GOT3 (cell line): ENCODE data around the gene GNPNAT1.
A peak's percentile ranks its signal among the peaks of the same experiment; 100 is the strongest.

Source experiments
- DNase-seq: peaks from one replicate; lab custom pipeline; 2025; ENCODE audit warnings: mixed read lengths; lab: John Stamatoyannopoulos, UW

Gene GNPNAT1

GRCh38 chr14:52791223-52792096 is at the start of gene GNPNAT1:
Gene GNPNAT1 (minus strand): TSS chr14:52791607. CDS start chr14:52784650, 6,957 bp downstream.
- DNase-seq = peak; percentile 60

GRCh38 chr14:52840877-52841276 is 49.5 kb upstream of the GNPNAT1 start:
- no peak for DNase-seq

- no peak for DNase-seq
These were observed 46.0 kb upstream of the GNPNAT1 start for GRCh38 chr14:52837451-52837850.

GRCh38 chr14:52836063-52836462 is 44.7 kb upstream of the GNPNAT1 start:
- no peak for DNase-seq

- DNase-seq = no peak
These were observed 43.9 kb upstream of the GNPNAT1 start for GRCh38 chr14:52835122-52835903.

- DNase-seq = no peak
These were observed 43.0 kb upstream of the GNPNAT1 start for GRCh38 chr14:52834440-52834842.

GRCh38 chr14:52833891-52834290 is 42.5 kb upstream of the GNPNAT1 start:
- no peak for DNase-seq

GRCh38 chr14:52829527-52830185 is 38.2 kb upstream of the GNPNAT1 start:
- no peak for DNase-seq

GRCh38 chr14:52827426-52827825 is 36.0 kb upstream of the GNPNAT1 start:
- no peak for DNase-seq

- no peak for DNase-seq
These were observed 33.7 kb upstream of the GNPNAT1 start for GRCh38 chr14:52825085-52825484.

- DNase-seq = no peak
These were observed 33.1 kb upstream of the GNPNAT1 start for GRCh38 chr14:52824462-52824861.

- DNase-seq = no peak
These were observed 30.4 kb upstream of the GNPNAT1 start for GRCh38 chr14:52821805-52822250.

- no peak for DNase-seq
These were observed 16.7 kb upstream of the GNPNAT1 start for GRCh38 chr14:52808101-52808500.

GRCh38 chr14:52806115-52806514 is 14.7 kb upstream of the GNPNAT1 start:
- no peak for DNase-seq

GRCh38 chr14:52802597-52802996 is 11.2 kb upstream of the GNPNAT1 start:
- no peak for DNase-seq

GRCh38 chr14:52801014-52801712 is 9.8 kb upstream of the GNPNAT1 start:
- DNase-seq = no peak

- no peak for DNase-seq
These were observed 7.4 kb upstream of the GNPNAT1 start for GRCh38 chr14:52798826-52799225.

GRCh38 chr14:52797653-52798052 is 6.2 kb upstream of the GNPNAT1 start:
- no peak for DNase-seq

- no peak for DNase-seq
These were observed 1.7 kb upstream of the GNPNAT1 start for GRCh38 chr14:52793061-52793460.

- DNase-seq = no peak
These were observed 649 bp upstream of the GNPNAT1 start for GRCh38 chr14:52792097-52792415.

GRCh38 chr14:52790756-52791222 is 618 bp downstream of the GNPNAT1 start:
- no peak for DNase-seq
